HG03378 (cell line): ENCODE results near the gene AGK.

Experiments used
- ATAC-seq: cut with Tn5 transposase; IDR thresholded peaks from one replicate; pipeline ENCODE4 v1.9.1; 2021; ENCODE audit warnings: mild to moderate bottlenecking, moderate library complexity; ENCODE audit not compliant: unreplicated experiment

The AGK gene

GRCh38 chr7:141701489-141702046 lies 150.4 kb downstream of the AGK start:
- peak; percentile 50 for ATAC-seq

GRCh38 chr7:141702047-141702567 lies 150.9 kb downstream of the AGK start, which contains the start of gene DENND11:
Gene DENND11, minus strand, starts transcription at chr7:141702166. Its CDS starts 13 bp downstream, at chr7:141702153.
- ATAC-seq: peak; percentile 48

GRCh38 chr7:141702892-141703291 lies 151.7 kb downstream of the AGK start:
- no peak for ATAC-seq

- no peak for ATAC-seq
Measured at GRCh38 chr7:141704112-141704511, 152.9 kb downstream of the AGK start.

GRCh38 chr7:141704741-141705140 lies 153.5 kb downstream of the AGK start:
- no peak for ATAC-seq
